T-helper 1 cell treated with Interleukin-12 subunit alpha and Interleukin-12 subunit beta and Interleukin-4 antibody, amounts not matched to agents 30 ng/mL and 1 ng/mL, for 36 hours (primary cell): ENCODE data around the gene PHLDA3. TPM values are rescaled to one million over a fixed set of nuclear protein-coding genes. Genes with fewer than 3 reads are reported as not detected.

ENCODE experiments used
- intact Hi-C: fragments of 100-400 bp; cut with micrococcal nuclease; formaldehyde crosslinking; loops from one replicate; pipeline ENCODE4 v1.15.1; 2024
- total RNA-seq: library from RNA; stranded (reverse); gene quantifications from 2 replicates; pipeline ENCODE4 v1.2.3, GENCODE V29; 2022

Gene PHLDA3
- total RNA-seq, 1 donor from 2014 or later = 29.4 TPM

DNA sequence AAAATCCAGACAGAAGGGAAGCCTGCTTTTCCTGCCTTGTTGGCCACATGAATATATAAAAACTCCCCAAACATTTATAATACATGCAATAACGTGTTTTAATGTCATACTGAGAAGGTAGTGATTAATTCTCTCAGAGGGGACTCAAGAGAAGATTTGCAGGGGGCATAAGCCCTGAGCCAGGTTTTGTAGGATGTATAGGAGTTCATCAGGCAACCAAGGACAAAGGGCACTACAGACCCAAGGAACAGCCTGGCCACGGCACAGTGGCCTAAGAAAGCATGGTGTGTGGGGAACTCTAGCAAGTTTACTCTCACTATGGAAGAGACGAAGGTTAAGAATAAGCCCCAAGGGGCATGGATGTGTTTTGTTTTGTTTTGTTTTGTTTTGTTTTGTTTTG, 32.0 kb downstream of the PHLDA3 start:
- intact Hi-C loops = no loop called here

DNA sequence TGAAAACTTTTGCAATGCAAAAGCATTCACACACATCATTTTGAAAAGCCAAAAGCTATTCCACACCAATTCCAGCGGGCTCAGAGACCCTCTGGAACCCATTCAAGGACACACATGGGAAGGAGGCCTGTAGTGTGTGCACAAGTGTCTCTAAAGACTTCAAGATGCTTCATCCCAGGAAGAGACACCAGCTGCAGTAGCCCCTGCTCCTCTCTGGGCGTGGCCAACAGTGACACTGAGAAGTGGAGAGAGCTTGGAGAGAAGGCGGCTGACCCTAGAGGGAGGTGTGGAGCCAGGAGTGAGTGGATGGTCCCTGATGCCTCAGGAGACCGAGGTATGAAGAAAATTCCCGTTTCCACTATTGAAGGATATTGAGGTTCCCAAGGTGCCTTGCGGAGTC, 32.6 kb downstream of the PHLDA3 start:
- intact Hi-C loops = no loop called here

DNA sequence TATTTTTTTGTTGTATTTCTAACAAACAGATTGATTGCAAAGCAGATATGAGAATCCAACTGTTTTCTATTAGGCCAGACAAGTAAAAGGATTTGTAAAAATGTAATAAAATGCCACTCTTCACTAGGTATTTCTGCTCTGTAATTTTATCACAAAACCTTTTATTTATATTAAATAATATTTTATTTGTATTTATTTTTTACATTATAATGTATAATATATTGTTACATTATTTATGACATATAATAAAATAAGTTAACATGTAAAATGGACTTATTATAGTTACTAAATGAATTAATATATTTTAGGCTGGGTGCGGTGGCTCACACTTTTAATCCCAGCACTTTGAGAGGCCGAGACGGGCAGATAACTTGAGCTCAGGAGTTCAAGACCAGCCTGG, 34.7 kb downstream of the PHLDA3 start:
- intact Hi-C loops = loop anchor here (2.0 kb wide), 1 partner anchor 15 kb away; no protein-coding TSS in a partner anchor

DNA sequence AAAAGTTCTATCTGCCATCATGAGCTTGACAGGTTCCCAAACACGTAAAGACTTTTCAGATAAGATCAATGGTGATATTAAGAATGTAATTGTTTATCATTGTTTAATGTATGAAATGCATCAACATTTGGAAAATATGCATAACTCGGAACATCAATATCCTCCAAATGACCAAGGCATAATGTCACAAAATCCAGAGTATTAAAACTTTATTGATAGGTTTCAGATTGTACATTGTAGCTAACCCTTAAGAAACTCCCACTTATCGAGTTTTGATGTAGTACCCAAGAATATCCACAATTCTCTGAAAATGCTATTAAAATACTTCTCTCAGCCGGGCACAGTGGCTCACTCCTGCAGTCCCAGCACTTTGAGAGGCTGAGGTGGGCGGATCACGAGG, 35.4 kb downstream of the PHLDA3 start:
- intact Hi-C loops = loop anchor here (2.0 kb wide), 1 partner anchor 15 kb away; no protein-coding TSS in a partner anchor

DNA sequence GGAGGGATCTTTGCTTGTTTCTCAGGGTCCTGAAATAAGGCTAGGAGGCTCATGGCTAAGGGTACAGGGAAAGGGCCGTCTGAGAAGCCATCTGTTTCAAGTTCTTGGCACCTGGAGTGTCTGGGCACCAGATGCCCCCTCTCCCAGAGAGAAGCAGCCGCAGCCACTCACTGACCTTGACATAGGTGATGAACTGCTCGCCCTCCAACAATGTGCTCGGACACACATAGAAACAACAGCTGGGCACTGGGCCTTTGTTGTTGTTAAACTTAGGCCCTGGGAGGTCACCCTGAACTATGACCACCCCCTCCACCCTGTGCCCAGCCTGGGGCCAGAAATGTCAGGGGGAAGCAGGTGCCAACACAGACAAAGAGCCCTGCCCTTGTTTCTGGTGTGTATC, 38.2 kb downstream of the PHLDA3 start:
- intact Hi-C loops = no loop called here

DNA sequence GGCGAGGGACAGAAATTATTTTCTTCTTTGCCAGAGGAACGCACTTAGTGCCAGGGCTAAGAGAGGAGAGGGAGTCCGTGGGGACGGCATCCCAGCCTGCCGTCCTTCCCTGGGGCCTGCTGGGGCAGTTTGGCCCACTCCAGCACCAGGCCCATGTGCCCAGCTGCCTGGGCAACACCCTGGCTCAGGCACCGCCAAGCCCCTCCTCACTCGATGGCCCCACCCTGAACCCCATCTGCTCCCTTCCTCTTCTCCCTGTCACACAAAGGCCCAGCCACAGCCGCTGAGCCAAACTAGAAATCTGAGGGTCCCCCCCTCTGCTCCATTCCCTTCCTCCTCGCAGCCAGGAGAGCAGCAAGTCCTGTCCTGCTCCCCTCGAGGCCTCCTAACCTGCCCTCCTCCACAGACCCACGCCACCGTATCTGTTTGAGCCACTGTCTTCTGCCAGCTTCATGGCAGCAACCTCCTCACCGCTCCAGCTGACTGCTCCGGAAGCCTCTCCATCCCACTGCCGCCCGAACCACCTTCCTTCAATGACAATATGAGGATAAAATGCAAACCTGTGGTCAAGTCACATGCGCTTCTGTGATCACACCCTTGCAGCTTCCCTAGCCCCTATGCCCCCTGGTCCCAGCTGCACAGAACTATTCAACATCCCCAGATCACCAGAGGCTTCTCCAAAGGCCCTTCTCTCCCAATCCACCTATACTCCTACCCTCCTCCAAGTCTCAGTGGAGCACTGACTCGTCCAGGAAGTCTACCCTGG, 39.1 kb downstream of the PHLDA3 start:
- intact Hi-C loops = no loop called here

DNA sequence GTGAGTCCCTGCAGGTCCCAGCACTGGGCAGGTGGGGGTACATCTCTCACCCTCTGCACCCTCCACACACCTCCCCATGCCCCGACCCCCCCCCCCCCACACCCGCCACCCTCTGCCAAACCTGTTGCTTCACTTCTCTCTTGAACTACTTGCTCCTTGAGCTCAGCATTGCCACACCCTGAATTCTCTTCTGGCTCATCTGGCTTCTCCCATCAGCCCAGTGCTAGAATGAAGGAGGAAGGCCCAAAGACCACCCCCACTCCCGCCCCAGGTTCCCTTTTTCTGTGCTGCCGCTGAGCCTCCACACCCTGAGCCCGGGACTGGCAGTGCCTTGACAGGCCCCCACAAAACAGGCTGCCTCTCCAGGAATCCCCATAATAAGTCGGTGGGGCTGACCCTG, 41.0 kb downstream of the PHLDA3 start:
- intact Hi-C loops = no loop called here

DNA sequence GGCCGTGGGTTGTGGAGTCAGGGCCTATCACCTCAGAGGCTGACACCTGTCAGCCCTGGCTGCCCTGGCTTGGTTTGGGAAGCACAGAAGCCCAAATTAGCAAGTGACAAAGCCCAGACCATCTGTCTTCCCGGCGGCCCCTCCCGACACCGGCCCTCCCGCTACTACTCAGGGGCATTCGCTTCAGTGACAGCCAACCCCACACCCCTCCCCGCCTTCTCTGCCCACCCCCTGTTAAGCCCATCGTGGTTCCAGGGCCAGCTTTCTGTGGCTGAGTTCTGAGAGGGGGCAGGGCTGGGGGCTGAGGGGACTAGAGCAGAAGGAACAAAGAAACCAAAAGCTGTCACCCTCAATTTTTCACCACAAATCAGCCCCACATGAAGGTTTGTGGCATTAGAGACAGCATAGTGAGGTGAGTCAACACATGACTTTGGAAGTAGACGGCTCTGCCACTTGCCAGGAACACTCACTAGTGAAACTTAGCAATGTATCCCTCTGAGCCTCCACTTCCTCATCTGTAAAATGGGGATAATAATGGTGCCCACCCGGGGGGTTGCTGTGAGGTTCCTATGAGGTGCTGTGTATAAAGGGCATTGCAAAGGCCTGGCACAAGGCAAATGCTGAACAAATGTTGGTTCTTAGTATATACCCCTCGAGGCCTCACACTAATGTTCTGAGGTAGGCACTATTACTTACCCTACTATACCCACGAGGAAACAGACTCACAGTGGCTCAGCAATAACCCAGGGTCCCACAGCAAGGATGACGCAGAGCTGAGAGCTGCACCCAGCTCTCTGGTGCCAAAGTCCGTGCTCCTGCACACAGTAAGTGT, 42.3 kb downstream of the PHLDA3 start:
- intact Hi-C loops = no loop called here

DNA sequence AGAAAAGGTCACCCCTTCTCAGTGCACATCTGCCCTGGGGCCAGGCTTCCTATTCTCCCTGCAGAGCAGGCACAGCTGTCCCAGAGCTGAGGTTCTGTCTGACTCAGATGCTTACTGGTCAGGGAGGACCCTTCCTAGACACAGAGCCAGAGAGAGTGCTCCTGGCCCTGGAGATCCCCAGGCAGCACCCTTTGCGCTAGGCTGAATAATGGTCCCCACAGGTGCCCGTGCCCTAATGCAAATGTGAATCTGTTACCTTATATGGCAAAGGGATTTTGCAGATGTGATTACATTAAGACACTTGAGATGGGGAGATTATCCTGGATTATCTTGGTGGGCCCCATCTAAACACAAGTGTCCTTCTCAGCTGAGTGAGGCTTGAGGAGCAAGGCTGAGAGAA, 44.8 kb downstream of the PHLDA3 start:
- intact Hi-C loops = no loop called here

DNA sequence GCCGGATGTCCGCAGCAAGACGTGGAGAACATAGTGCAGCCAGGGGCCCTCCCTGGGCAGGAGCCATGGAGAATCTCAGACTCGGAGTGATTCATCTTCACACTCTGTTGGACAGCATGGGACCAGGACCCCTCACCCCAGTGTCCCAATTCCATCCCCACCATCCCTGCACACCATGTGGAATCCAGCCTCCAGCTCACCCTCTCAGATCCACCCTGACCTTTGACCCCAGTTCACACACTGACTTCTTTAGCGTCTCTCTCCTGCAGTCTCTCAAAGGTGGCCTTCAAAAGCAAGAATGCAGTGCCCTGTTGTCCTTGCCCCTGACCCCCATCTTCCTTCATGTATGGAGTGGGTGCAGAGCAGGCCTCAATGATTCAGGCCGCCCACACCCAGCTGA, 45.3 kb downstream of the PHLDA3 start:
- intact Hi-C loops = no loop called here

DNA sequence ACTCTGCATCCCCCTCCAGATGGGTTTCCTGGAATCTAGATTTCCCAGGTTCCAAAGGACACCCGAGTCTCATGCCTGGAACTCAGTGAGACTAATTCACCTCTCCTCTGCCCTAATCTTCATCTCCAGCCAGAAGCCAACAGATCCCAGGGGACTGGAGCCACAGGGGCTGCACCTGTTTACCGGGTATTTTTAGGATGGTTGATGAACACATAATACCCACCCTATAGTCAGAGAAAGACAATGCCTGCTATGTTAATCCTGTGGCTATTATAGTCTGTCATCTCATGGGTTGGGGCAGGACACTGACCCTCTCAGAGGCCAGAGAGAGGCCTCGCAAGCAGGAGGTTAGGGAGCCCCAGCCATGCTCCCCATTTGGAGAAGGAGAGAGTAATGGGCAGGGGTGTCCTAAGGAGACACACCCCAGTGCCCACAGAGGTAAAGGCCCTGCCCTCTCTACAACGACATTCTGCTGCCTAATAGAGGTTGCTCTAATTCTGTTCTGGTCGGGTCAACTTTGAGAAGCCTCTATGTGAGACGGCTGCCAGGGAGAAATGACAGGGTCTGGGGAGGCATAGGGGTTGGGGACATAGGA, 46.5 kb downstream of the PHLDA3 start:
- intact Hi-C loops = no loop called here

DNA sequence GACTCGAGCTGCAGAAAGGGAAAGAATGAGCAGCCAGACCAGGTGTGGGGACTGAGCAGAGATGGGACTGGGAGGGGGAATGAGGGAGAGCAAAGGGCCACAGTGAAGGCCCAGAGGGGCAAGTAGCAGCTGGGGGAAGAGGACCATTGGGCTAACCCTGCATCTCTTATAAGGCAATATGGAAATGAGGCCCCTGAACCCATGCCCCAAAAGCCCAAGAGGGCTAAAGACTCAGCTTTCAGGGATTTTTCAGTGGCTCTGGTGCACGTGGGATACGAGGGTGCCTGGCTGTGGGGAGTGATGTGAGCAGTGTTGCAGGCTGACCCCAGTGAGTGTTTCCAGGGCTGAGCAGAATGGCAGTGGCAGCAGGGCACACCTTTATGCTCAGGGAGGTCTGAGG, 47.0 kb downstream of the PHLDA3 start:
- intact Hi-C loops = no loop called here

DNA sequence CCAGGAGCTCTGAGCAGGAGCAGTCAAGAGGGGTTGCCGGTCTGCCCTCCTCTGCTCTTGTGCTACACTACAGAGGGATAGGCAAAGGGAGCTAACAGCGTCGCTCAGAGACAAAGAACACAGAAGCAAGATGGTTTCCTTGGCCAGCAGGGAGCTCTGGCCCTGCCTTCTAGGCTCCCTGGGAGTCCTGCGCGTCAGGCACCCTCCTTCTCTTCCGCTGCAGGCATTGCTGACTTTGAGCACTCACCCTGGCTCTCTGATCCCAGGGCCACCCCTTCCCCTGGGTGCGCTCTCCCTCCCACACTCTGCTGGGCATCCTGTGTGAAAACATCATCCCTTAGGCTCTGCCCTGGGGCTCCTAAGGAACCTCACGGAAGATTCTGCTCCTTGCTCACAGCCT, 47.9 kb downstream of the PHLDA3 start:
- intact Hi-C loops = no loop called here

DNA sequence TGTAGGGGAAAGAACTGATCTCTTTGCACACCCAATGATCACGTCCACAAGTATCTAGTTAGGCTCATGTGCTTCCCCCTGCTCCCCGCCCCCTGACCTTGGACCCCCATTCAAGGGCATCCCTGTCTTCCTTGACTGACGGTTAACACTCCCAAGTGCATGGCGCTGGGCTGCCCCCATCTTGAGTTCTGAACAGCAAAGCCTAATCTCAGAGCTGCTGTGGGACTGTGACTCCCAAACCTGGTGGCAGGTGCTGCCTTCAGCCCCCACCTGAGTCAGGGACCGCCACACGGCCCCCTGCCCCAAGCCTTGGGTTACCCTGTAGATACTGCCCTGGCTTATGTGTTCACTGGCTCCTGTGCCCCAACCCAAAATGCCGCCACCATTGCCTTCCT, 48.4 kb downstream of the PHLDA3 start:
- intact Hi-C loops = no loop called here

DNA sequence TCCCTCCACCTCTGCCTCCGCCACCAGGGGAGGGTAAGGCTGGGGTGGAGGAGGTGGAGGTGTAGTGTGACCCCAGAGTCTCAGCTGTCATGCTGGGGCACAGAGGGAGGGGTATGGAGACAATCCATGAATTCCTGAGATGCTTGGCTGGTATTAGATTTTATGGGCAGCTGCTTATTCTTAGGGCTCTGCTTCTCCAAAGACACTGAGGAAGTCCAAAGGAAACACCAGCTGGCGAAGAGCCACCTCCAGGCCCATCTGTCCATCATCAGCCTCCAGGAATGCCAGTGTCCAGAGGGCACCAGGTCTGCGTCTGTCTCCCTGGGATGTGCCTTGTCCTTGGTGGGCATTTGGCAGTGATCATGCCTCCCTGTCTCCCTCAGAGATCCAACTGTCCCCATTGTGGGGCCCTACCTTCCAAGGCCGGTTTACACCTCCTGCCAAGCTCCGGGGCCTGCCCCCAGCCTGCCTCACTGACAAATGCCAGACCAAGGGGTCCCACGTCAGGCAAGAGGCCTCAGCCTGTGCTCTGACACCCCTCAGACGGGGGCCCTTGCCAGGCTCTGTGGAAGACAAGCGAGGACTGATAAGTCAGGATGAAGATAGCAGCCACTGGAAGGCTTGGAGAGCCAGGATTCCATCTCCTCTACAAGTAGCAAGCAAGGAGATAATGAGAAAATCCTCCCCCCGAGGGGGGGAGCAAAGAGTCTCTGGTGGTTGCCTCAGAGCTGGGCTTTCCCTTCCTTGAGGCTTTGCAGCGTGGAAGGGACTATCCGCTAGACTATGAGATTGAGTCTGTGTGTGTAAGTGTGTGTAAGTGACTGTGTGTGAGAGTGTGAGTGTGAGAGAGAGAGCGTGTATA, 49.0 kb downstream of the PHLDA3 start:
- intact Hi-C loops = no loop called here

DNA sequence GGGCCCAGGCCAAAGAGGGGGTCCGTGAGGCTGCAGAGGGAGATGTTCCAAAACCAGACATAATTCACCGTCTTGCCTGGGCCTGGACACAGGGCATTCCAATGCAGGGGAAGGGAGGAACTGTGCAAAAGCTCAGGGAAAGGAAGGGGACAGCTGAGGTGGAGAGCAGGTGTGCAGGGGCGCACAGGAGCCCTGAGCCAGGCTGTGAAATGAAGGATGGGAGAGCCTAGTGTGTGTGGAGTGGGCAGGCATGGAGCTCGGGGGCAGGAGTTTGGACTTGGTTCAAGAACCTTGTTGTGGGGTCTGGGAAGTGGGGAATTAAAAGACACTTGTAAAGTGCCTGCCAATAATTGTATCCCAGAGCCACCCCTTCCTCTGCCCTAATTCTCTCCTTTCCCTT, 49.7 kb downstream of the PHLDA3 start:
- intact Hi-C loops = no loop called here

DNA sequence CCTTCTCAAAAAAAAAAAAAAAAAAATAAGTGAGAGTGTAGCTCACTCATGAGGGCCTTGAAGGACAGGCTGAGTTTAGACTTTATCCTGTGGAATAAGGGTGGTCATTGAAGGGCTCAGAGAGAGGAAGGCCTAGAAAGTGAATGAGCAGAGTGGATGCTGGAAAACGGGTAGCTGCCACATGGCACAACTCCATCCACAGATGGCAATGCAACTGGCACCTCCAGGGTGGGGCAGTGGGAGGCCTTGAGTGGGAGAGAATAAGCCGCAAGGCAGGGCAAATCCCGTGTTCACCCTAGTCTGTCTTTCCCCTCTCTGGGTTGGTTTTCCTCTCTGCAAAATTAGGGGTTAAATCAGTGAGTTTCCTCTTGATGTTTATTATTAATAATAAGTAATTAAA, 50.5 kb downstream of the PHLDA3 start:
- intact Hi-C loops = no loop called here
